ENCODE data around the gene NUBP2. TPM values are rescaled to one million over a fixed set of nuclear protein-coding genes. Genes with fewer than 3 reads are reported as not detected.

NUBP2 gene
- total RNA-seq, 1 experiment from 2014 or later = 95.1 TPM

DNA sequence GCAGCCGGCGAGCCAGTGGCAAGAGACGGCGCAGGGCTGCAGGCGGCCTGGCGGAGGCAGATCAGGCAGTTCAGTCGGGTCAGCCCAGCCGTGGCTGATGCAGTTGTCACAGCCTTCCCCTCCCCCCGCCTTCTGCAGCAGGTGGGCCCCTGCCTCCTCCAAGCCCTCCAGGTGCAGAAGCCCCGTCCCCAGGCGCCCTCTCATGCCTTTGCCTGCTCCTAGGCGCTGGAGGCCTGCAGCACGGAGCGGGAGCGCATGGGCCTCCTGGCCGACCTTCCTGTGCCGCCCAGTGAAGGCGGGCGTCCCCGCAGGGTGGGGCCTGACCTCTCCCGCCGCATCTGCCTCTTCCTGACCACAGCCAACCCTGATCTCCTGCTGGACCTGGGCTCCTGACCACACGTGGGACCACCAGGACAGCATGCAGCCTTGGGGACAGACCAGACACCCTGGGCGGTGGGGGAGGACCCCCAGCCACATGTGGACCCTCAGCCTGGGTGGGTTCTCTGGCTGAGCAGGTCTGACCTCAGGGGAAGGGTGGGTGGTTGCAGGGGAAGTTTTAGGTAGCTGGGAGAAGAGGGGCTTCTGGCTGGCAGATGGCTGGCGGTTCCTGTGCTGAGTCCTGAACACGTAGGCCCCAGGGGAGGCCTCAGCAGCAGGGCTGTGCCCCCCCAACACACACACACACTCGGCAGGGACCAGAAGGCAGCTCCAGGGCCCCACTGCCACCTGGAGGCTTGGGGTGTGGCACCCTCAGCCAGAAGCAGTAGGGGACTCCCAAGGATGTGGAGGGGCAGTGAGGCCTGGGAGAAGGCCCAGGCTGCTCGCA, 6.7 kb upstream of the NUBP2 start:
- Histone ChIP-seq H4K20me1 (ENCODE audit: low read length) (peaks cover 3% of the 10 kb centered on the region; the same call in 1 of the 2 replicates), H3K27ac (ENCODE audit: low read length) (no peak overlapping the region), H3K9me3 (ENCODE audit: low read length) (no peaks in the 10 kb centered on the region), H3K4me2 (ENCODE audit: low read length) (no peak overlapping the region), H2AFZ (ENCODE audit: low read length) (no peak overlapping the region), H3K9me2 (replicated peaks; ENCODE audit: low read length) (no peaks in the 10 kb centered on the region), H3K4me1 (ENCODE audit: insufficient read depth, low read length) (peaks cover 19% of the 10 kb centered on the region; the same call in 1 of the 2 replicates), H3K9ac (ENCODE audit: low read length) (no peak overlapping the region), H3K4me3 (ENCODE audit: low read length) (no peak overlapping the region), H3K79me2 (ENCODE audit: low read length) (peaks cover 37% of the 10 kb centered on the region), H3K36me3 (ENCODE audit: low read depth, low read length) (no peaks in the 10 kb centered on the region), H3F3A (ENCODE audit: low read length, unreplicated experiment) (no peaks in the 10 kb centered on the region), H3K27me3 (ENCODE audit: low read length) (no peaks in the 10 kb centered on the region)
- ChIA-PET POLR2A (ENCODE audit: unreplicated experiment) (no interaction called here), CTCF (no interaction called here)
- ATAC-seq = no peak
- intact Hi-C loops (cut with micrococcal nuclease) = no loop called here
- BruUV-seq (replicated peaks) = no TSS peak
- no peak for DNase-seq
- TF ChIP-seq EZH2 (IDR thresholded peaks at IDR 0.05; ENCODE audit: low read length, unreplicated experiment) (no peak), EZH2phosphoT487 (IDR thresholded peaks at IDR 0.05; ENCODE audit: borderline replicate concordance, low read length) (no peak)
- TF ChIP-seq, protein P1, sequence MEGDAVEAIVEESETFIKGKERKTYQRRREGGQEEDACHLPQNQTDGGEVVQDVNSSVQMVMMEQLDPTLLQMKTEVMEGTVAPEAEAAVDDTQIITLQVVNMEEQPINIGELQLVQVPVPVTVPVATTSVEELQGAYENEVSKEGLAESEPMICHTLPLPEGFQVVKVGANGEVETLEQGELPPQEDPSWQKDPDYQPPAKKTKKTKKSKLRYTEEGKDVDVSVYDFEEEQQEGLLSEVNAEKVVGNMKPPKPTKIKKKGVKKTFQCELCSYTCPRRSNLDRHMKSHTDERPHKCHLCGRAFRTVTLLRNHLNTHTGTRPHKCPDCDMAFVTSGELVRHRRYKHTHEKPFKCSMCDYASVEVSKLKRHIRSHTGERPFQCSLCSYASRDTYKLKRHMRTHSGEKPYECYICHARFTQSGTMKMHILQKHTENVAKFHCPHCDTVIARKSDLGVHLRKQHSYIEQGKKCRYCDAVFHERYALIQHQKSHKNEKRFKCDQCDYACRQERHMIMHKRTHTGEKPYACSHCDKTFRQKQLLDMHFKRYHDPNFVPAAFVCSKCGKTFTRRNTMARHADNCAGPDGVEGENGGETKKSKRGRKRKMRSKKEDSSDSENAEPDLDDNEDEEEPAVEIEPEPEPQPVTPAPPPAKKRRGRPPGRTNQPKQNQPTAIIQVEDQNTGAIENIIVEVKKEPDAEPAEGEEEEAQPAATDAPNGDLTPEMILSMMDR (conservative IDR thresholded peaks at IDR 0.05; ENCODE audit: low read depth, low read length) = no peak

DNA sequence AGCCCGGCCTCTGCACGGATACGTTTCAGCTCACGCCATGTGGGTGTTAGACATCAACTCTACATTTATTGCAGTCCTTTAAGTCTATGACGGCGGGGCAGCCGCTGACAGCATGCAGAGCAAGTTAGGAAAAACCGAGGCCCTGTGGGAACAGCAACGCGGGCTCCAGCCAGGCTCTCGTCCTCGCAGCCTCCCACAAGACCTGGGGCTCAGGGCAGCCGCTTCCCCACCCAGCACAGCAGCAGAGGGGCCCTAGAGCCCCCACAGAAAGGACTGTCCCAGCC, 6.1 kb upstream of the NUBP2 start:
- H3K9me3 ChIP-seq (ENCODE audit: low read length) = no peaks in the 10 kb centered on the region
- ATAC-seq (no peak), DNase-seq (no peak)
- H3K4me1 ChIP-seq (ENCODE audit: insufficient read depth, low read length) = peaks cover 23% of the 10 kb centered on the region; the same call in 1 of the 2 replicates
- ChIA-PET CTCF (no interaction called here), POLR2A (ENCODE audit: unreplicated experiment) (no interaction called here)
- H3F3A ChIP-seq (ENCODE audit: low read length, unreplicated experiment) = no peaks in the 10 kb centered on the region
- H2AFZ ChIP-seq (ENCODE audit: low read length) = no peak overlapping the region
- no peak overlapping the region for H3K4me3 ChIP-seq (ENCODE audit: low read length)
- no peaks in the 10 kb centered on the region for H3K36me3 ChIP-seq (ENCODE audit: low read depth, low read length)
- no peak overlapping the region for H3K27ac ChIP-seq (ENCODE audit: low read length)
- peaks cover 43% of the 10 kb centered on the region for H3K79me2 ChIP-seq (ENCODE audit: low read length)
- peaks cover 3% of the 10 kb centered on the region; the same call in 1 of the 2 replicates for H4K20me1 ChIP-seq (ENCODE audit: low read length)
- H3K4me2 ChIP-seq (ENCODE audit: low read length) = no peak overlapping the region
- no peaks in the 10 kb centered on the region for H3K27me3 ChIP-seq (ENCODE audit: low read length)
- intact Hi-C loops (cut with micrococcal nuclease) = no loop called here
- no peaks in the 10 kb centered on the region for H3K9me2 ChIP-seq (replicated peaks; ENCODE audit: low read length)
- TF ChIP-seq EZH2phosphoT487 (IDR thresholded peaks at IDR 0.05; ENCODE audit: borderline replicate concordance, low read length) (no peak), EZH2 (IDR thresholded peaks at IDR 0.05; ENCODE audit: low read length, unreplicated experiment) (no peak)
- TF ChIP-seq, protein P1 (conservative IDR thresholded peaks at IDR 0.05; ENCODE audit: low read depth, low read length) = no peak
- no peak overlapping the region for H3K9ac ChIP-seq (ENCODE audit: low read length)
- BruUV-seq (replicated peaks) = no TSS peak

DNA sequence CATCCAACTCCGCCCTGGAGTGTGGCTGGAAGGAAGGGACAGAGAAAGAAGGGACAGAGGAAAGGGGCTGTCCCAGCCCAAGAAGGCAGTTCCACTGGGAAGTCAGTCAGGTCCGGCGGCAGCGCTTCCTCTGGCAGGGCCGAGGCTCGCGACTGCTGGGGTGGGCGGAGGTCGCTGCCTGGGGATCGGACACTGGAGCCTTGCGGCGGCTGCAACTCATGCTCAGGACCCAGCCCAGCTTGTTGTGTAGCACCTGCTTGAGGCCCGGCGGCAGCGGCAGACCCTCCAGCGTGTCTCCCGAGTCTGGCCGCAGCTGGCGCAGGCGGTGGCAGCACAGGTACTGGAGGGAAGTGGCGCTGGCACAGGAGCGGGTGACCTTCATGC, 5.8 kb upstream of the NUBP2 start:
- Histone ChIP-seq H2AFZ (ENCODE audit: low read length) (no peak overlapping the region), H3K4me1 (ENCODE audit: insufficient read depth, low read length) (peaks cover 20% of the 10 kb centered on the region; the same call in 1 of the 2 replicates), H4K20me1 (ENCODE audit: low read length) (peaks cover 3% of the 10 kb centered on the region; the same call in 1 of the 2 replicates), H3K4me3 (ENCODE audit: low read length) (no peak overlapping the region), H3K36me3 (ENCODE audit: low read depth, low read length) (no peaks in the 10 kb centered on the region), H3K27me3 (ENCODE audit: low read length) (no peaks in the 10 kb centered on the region), H3K9ac (ENCODE audit: low read length) (no peak overlapping the region), H3K9me2 (replicated peaks; ENCODE audit: low read length) (no peaks in the 10 kb centered on the region), H3K4me2 (ENCODE audit: low read length) (no peak overlapping the region), H3K9me3 (ENCODE audit: low read length) (no peaks in the 10 kb centered on the region), H3K79me2 (ENCODE audit: low read length) (peaks cover 42% of the 10 kb centered on the region), H3K27ac (ENCODE audit: low read length) (no peak overlapping the region), H3F3A (ENCODE audit: low read length, unreplicated experiment) (no peaks in the 10 kb centered on the region)
- DNase-seq = no peak
- no peak for TF ChIP-seq EZH2 (IDR thresholded peaks at IDR 0.05; ENCODE audit: low read length, unreplicated experiment)
- no peak for TF ChIP-seq EZH2phosphoT487 (IDR thresholded peaks at IDR 0.05; ENCODE audit: borderline replicate concordance, low read length)
- TF ChIP-seq, protein P1 (conservative IDR thresholded peaks at IDR 0.05; ENCODE audit: low read depth, low read length) = no peak
- no peak for ATAC-seq
- intact Hi-C loops (cut with micrococcal nuclease) = no loop called here
- BruUV-seq (replicated peaks) = no TSS peak
- POLR2A ChIA-PET (ENCODE audit: unreplicated experiment) = no interaction called here
- CTCF ChIA-PET = no interaction called here

Measured in PC-3 (cell line).